Activated CD8-positive, alpha-beta memory T cell treated with anti-CD3 and anti-CD28 coated beads for 24 hours (primary cell): ENCODE data around the gene IFIT1.
"Not testable (repeated sequence)": the region's sequence is repeated elsewhere in the genome, so short reads cannot be mapped to it uniquely, and the experiment has no call there.

Source experiments
- DNase-seq: peaks from one replicate; pipeline ENCODE4 v3.0.0-alpha.2; 2020

The IFIT1 gene

GRCh38 chr10:89367529-89367928, 24.9 kb upstream of the IFIT1 start:
- no peak for DNase-seq

GRCh38 chr10:89368129-89368528, 24.3 kb upstream of the IFIT1 start:
- DNase-seq = no peak

GRCh38 chr10:89369156-89370105, 23.0 kb upstream of the IFIT1 start:
- no peak for DNase-seq

- DNase-seq = no peak
These were observed 21.3 kb upstream of the IFIT1 start for GRCh38 chr10:89371079-89371478.

- no peak for DNase-seq
These were observed 20.4 kb upstream of the IFIT1 start for GRCh38 chr10:89371987-89372386.

- DNase-seq = no peak
These were observed 18.3 kb upstream of the IFIT1 start for GRCh38 chr10:89373916-89374711.

- no peak for DNase-seq
These were observed 17.7 kb upstream of the IFIT1 start for GRCh38 chr10:89374713-89375141.

GRCh38 chr10:89377705-89378637, 14.5 kb upstream of the IFIT1 start, which contains the start of gene IFIT1B:
TSS of gene IFIT1B (plus strand) at chr10:89378056. CDS start at chr10:89378136, 80 bp downstream.
- DNase-seq = no peak

GRCh38 chr10:89379103-89379502, 13.3 kb upstream of the IFIT1 start:
- DNase-seq = no peak

GRCh38 chr10:89382757-89383156, 9.7 kb upstream of the IFIT1 start:
- no peak for DNase-seq

- DNase-seq = no peak
These were observed 7.7 kb upstream of the IFIT1 start for GRCh38 chr10:89384474-89385340.

- no peak for DNase-seq
These were observed 3.6 kb upstream of the IFIT1 start for GRCh38 chr10:89388806-89389205.

GRCh38 chr10:89389254-89389653, 3.2 kb upstream of the IFIT1 start:
- no peak for DNase-seq

- DNase-seq = no peak
These were observed 1.8 kb upstream of the IFIT1 start for GRCh38 chr10:89390476-89391225.

- DNase-seq = not testable (repeated sequence)
These were observed 1.2 kb upstream of the IFIT1 start for GRCh38 chr10:89391226-89391576.

GRCh38 chr10:89392974-89393373, 551 bp downstream of the IFIT1 start:
- no peak for DNase-seq

- no peak for DNase-seq
These were observed 1.5 kb downstream of the IFIT1 start for GRCh38 chr10:89393898-89394297.

- DNase-seq = no peak
These were observed 2.7 kb downstream of the IFIT1 start for GRCh38 chr10:89395141-89395540.

- no peak for DNase-seq
These were observed 5.8 kb downstream of the IFIT1 start for GRCh38 chr10:89398003-89398749.

- DNase-seq = no peak
These were observed 7.5 kb downstream of the IFIT1 start for GRCh38 chr10:89399956-89400355.
